ENCODE results near the gene CELA3A. TPM values are rescaled to one million over a fixed set of nuclear protein-coding genes. Genes with fewer than 3 reads are reported as not detected.
A peak's percentile ranks its signal among the peaks of the same experiment; 100 is the strongest.

The CELA3A gene
- total and polyA plus RNA-seq, 2 of the 13 experiments (the other 11 are each of a cell fraction or from before 2014, with no cell fraction given), result 0.09 TPM; not detected in 1

GRCh38 chr1:22052115-22053016 is 50.9 kb downstream of the CELA3A start, which contains the start of gene CDC42 (continued):
- TF ChIP-seq, protein P1, sequence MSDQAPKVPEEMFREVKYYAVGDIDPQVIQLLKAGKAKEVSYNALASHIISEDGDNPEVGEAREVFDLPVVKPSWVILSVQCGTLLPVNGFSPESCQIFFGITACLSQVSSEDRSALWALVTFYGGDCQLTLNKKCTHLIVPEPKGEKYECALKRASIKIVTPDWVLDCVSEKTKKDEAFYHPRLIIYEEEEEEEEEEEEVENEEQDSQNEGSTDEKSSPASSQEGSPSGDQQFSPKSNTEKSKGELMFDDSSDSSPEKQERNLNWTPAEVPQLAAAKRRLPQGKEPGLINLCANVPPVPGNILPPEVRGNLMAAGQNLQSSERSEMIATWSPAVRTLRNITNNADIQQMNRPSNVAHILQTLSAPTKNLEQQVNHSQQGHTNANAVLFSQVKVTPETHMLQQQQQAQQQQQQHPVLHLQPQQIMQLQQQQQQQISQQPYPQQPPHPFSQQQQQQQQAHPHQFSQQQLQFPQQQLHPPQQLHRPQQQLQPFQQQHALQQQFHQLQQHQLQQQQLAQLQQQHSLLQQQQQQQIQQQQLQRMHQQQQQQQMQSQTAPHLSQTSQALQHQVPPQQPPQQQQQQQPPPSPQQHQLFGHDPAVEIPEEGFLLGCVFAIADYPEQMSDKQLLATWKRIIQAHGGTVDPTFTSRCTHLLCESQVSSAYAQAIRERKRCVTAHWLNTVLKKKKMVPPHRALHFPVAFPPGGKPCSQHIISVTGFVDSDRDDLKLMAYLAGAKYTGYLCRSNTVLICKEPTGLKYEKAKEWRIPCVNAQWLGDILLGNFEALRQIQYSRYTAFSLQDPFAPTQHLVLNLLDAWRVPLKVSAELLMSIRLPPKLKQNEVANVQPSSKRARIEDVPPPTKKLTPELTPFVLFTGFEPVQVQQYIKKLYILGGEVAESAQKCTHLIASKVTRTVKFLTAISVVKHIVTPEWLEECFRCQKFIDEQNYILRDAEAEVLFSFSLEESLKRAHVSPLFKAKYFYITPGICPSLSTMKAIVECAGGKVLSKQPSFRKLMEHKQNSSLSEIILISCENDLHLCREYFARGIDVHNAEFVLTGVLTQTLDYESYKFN (CRISPR knock-in tag; conservative IDR thresholded peaks at IDR 0.05), result peak; percentile 55
- TF ChIP-seq, protein P2, sequence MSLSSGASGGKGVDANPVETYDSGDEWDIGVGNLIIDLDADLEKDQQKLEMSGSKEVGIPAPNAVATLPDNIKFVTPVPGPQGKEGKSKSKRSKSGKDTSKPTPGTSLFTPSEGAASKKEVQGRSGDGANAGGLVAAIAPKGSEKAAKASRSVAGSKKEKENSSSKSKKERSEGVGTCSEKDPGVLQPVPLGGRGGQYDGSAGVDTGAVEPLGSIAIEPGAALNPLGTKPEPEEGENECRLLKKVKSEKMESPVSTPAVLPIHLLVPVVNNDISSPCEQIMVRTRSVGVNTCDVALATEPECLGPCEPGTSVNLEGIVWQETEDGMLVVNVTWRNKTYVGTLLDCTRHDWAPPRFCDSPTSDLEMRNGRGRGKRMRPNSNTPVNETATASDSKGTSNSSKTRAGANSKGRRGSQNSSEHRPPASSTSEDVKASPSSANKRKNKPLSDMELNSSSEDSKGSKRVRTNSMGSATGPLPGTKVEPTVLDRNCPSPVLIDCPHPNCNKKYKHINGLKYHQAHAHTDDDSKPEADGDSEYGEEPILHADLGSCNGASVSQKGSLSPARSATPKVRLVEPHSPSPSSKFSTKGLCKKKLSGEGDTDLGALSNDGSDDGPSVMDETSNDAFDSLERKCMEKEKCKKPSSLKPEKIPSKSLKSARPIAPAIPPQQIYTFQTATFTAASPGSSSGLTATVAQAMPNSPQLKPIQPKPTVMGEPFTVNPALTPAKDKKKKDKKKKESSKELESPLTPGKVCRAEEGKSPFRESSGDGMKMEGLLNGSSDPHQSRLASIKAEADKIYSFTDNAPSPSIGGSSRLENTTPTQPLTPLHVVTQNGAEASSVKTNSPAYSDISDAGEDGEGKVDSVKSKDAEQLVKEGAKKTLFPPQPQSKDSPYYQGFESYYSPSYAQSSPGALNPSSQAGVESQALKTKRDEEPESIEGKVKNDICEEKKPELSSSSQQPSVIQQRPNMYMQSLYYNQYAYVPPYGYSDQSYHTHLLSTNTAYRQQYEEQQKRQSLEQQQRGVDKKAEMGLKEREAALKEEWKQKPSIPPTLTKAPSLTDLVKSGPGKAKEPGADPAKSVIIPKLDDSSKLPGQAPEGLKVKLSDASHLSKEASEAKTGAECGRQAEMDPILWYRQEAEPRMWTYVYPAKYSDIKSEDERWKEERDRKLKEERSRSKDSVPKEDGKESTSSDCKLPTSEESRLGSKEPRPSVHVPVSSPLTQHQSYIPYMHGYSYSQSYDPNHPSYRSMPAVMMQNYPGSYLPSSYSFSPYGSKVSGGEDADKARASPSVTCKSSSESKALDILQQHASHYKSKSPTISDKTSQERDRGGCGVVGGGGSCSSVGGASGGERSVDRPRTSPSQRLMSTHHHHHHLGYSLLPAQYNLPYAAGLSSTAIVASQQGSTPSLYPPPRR (CRISPR knock-in tag; IDR thresholded peaks at IDR 0.05; ENCODE audit: borderline replicate concordance), result peak; percentile 24; the same call in 1 of the 2 replicates
- TF ChIP-seq MYC (CRISPR knock-in tag; IDR thresholded peaks at IDR 0.05; ENCODE audit: borderline replicate concordance), result peak; percentile 82; the same call in 1 of the 2 replicates
- no peak for TF ChIP-seq CCAR2 (optimal IDR thresholded peaks at IDR 0.05; ENCODE audit: low read depth, low read length)
- 0 out of 2 replicates have a peak, but pooled peaks have one; percentile 54 for TF ChIP-seq ZNF639 (CRISPR knock-in tag; conservative IDR thresholded peaks at IDR 0.05)
- peak; percentile 83 for TF ChIP-seq TOPORS (CRISPR knock-in tag; IDR thresholded peaks at IDR 0.05)
- TF ChIP-seq NR2F6 (IDR thresholded peaks at IDR 0.05), result no peak
- TF ChIP-seq NR2F6 (CRISPR knock-in tag; IDR thresholded peaks at IDR 0.05), result peak; percentile 45; the same call in 1 of the 2 replicates
- TF ChIP-seq ZNF12 (CRISPR knock-in tag; IDR thresholded peaks at IDR 0.05), result no peak
- TF ChIP-seq SOX6 (IDR thresholded peaks at IDR 0.05), result no peak
- peak; percentile 65; the same call in 1 of the 2 replicates for TF ChIP-seq SOX6 (CRISPR knock-in tag; IDR thresholded peaks at IDR 0.05)
- peak; percentile 90 for TF ChIP-seq HDAC1 (CRISPR knock-in tag; IDR thresholded peaks at IDR 0.05)
- TF ChIP-seq THAP9 (CRISPR knock-in tag; IDR thresholded peaks at IDR 0.05; ENCODE audit: borderline replicate concordance), result peak; percentile 71
